Measurements from ENCODE around the gene TMIGD2.

TMIGD2 gene

DNA sequence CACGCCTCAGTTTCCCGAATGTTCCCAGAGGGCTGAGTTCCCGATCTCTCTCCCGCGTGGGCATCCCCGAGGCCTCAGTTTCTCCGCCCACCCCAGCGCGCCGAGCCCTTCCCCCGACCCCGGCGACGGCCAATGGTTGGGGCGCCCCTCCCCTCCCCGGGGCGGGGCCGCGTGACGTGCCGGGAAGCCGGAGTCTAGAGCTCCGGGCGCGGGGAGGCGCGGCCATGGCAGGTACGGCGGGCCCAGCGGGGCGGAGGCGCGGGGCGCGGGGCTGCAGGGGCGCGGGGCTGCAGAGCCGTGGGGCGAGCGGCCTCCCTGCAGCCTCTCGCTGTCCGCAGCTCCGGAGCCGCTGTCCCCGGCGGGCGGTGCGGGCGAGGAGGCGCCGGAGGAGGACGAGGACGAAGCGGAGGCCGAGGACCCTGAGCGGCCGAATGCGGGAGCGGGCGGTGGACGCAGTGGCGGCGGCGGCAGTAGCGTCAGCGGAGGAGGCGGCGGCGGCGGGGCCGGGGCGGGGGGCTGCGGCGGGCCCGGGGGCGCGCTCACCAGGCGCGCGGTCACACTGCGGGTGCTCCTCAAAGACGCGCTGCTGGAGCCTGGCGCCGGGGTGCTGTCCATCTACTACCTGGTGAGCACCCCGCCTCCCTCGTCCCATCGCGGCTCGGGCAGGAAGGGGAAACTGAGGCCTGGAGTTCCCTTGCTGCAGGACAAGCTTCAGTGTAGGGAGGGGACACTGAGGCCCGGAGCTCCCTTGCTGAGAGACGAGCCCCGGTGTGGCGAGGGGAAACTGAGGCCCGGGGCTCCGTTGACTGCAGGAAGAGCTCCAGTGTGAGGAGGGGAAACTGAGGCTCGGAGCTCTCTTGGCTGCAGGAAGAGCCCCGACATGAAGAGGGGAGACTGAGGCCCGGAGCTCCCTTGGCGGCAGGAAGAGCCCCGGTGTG is 41.5 kb upstream of the TMIGD2 start, which contains the start of gene MPND:
TSS of gene MPND (plus strand) at position 193 of the 938 bp plus-strand sequence. CDS start at position 225, 32 bp downstream.
- TF ChIP-seq, protein P1, sequence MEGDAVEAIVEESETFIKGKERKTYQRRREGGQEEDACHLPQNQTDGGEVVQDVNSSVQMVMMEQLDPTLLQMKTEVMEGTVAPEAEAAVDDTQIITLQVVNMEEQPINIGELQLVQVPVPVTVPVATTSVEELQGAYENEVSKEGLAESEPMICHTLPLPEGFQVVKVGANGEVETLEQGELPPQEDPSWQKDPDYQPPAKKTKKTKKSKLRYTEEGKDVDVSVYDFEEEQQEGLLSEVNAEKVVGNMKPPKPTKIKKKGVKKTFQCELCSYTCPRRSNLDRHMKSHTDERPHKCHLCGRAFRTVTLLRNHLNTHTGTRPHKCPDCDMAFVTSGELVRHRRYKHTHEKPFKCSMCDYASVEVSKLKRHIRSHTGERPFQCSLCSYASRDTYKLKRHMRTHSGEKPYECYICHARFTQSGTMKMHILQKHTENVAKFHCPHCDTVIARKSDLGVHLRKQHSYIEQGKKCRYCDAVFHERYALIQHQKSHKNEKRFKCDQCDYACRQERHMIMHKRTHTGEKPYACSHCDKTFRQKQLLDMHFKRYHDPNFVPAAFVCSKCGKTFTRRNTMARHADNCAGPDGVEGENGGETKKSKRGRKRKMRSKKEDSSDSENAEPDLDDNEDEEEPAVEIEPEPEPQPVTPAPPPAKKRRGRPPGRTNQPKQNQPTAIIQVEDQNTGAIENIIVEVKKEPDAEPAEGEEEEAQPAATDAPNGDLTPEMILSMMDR (IDR thresholded peaks at IDR 0.05; ENCODE audit: control insufficient read depth, extremely low read depth, insufficient read depth), result no peak
- peak within 1 kb of the TSS; percentile 75 for H3K4me3 ChIP-seq (ENCODE audit: low read depth, low read length)
- DNase-seq (ENCODE audit: low read depth), result no peak

DNA sequence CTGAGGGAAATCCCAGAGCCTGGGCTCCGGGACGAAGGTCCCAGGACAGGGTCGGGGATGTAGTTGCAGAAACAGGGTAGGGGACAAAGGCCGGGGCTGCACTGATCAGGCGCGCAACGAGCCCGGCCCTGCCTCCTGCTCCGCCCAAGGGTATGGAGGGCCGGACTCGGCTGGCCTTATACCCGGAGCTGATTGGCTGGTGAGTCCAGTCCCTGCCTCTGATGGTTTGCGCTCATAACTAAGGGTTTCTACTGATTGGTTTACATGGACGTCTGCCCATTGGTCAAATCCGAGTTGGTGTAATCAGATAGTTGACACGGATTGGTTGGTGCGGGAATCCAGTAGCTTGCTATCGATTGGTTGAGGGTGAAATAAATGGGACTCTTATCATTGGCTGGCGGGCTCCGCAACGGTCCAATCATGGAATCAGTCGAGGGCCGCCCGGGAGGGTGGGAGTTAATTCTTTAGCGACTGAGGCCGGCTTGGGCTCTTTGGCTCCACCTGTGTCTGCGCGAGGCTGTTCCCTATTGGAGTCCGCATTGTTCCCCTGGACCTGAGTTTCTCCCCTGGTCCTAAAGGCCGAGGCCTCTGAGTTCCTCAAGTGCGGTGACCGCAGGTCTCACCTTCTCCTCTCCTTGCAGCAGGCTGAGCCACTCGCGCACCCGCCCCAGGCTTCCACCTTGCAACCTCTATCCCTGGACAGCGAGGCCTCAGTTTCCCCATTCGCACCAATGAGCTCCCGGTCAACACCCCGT is 40.6 kb upstream of the TMIGD2 start:
- TF ChIP-seq, protein P1 (IDR thresholded peaks at IDR 0.05; ENCODE audit: control insufficient read depth, extremely low read depth, insufficient read depth), result no peak
- H3K4me3 ChIP-seq (ENCODE audit: low read depth, low read length), result peak overlapping the region; percentile 75
- peak; percentile 99 for DNase-seq (ENCODE audit: low read depth)

DNA sequence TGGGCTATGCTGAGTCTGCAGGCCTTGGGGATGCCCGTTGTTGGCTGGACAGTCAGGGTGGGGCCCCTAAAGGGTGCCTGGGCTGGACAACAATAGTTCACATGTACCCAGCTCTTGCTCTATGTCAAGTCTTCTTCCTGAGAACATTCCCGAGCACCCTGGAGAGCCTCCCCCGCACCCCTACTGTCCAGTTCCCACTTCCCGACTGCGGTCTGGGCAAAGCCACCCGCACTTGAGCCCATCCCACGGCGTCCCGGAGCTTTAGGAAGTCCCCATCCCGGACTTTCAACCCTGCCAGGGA is 40.1 kb upstream of the TMIGD2 start:
- TF ChIP-seq, protein P1 (IDR thresholded peaks at IDR 0.05; ENCODE audit: control insufficient read depth, extremely low read depth, insufficient read depth), result no peak
- peak overlapping the region; percentile 75 for H3K4me3 ChIP-seq (ENCODE audit: low read depth, low read length)

DNA sequence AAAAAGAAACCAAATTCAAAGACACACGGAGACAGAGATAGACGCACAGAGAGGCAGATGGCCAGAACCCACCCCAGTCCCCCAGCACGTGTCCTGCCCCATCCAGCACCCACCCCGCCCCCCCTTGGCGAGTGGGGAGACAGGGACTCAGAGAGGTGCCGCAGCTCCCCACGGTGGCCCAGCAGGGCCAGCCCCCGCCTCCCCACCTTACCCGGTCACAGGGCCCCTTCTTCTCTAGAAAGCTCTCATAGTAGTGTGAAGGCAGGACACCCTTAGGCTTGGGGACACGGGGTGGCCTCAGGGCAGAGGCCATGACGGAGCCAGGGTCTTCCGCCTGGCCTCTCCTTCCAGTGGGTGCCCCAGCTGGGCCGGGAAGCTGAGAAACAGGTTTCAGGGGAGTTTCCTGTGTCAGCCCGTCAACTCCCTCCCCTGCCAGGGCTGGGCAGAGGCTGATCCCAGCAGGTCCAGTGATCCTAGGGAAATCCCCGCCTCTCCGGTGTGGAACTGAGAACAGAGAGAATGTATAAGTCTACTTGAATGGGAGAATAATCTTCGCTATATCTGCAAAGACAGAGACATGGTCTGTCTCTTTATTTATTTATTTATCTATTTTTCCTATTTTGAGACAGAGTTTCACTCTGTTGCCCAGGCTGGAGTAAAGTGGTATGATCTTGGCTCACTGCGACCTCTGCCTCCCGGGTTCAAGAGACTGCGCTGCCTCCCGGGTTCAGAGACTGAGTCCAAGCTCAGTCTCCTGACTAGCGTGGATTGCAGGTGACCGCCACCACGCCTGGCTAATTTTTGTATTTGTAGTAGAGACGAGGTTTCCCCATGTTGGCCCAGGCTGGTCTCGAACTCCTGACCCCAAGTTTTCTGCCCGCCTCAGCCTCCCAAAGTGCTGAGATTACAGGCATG is 36.5 kb upstream of the TMIGD2 start, which contains the start of gene STAP2:
TSS of gene STAP2 (minus strand) at position 387 of the 915 bp plus-strand sequence. CDS start at position 313, 74 bp downstream.
- DNase-seq (ENCODE audit: low read depth), result peak; percentile 67
- H3K4me3 ChIP-seq (ENCODE audit: low read depth, low read length), result peak within 1 kb of the TSS; percentile 58
- TF ChIP-seq, protein P1 (IDR thresholded peaks at IDR 0.05; ENCODE audit: control insufficient read depth, extremely low read depth, insufficient read depth), result no peak

More for the DNA sequence above, 40.1 kb upstream of the TMIGD2 start:
- DNase-seq (ENCODE audit: low read depth), result no peak

DNA sequence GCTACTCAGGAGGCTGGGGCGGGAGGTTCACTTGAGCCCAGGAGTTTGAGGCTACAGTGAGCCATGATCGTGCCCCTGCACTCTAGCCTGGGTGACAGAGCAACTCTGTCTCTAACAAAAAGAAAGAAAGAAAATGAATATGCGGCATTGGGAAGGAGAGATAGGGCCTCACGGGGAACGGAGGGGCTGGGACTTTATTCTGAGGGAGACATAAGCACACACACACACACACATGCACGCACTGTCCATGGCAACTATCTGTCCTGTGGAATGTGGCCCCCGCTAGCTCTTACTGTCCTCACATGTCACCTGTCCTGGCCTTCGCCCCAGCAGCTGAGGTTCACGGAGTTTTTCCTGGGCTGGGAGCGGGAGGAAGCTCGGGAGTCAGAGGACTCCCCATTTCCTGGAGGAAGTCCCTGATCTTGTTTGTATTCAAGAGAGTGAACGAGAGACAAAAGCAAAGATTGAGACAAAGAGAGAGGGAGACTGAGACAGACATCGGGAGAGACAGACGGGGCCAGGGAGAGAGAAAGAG is 35.8 kb upstream of the TMIGD2 start:
- DNase-seq (ENCODE audit: low read depth), result no peak
- TF ChIP-seq, protein P1 (IDR thresholded peaks at IDR 0.05; ENCODE audit: control insufficient read depth, extremely low read depth, insufficient read depth), result no peak
- H3K4me3 ChIP-seq (ENCODE audit: low read depth, low read length), result peak overlapping the region; percentile 58
